Cerebellar nuclear complex (tissue), 1 donor: ENCODE results near the gene SYNCRIP.
"Not testable (repeated sequence)": the region's sequence is repeated elsewhere in the genome, so short reads cannot be mapped to it uniquely, and the experiment has no call there.

Experiments used
- DNase-seq, 2 experiments: peaks; one replicate each; lab custom pipeline; 2025; lab: John Stamatoyannopoulos, UW

SYNCRIP gene

GRCh38 chr6:85669735-85670194, 27.1 kb upstream of the SYNCRIP start:
- DNase-seq: no peak

DNA sequence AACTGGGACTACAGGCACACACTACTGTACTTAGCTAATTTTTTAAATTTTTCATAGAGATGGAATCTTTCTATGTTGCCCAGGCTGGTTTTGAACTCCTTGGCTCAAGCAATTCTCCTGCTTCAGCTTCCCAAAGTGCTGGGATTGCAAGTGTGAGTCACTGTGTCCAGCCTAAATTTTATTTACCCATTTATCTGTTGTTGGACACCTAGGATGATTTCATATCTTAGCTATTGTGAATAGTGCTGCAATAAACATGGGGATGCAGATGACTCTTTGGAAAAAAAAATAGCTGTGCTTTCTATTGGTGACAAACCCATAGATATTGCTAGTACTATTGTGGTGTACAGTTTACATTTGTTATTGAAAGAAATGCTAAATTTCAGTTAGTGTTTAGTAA, 19.6 kb upstream of the SYNCRIP start:
- no peak for DNase-seq

DNA sequence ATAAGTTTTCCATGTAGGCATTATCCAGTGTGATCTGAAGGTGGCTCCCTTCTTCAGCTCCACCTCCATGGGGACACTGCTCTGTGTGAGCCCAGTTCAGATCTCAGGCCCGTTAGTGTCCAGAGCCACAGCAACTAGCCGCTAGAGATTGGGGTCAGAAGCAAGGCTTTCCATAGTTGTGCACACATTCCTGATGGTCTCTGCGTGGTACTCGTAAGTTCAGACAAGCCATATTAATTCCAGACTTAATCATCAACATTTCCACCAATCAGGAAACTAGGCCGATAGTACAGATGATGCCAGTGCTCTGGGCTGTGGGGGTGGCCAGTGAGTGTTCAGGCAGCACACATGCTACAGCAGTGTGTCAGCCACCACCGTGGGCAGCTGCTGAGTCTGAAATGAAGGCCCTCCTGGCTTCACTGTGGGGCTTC, 17.5 kb upstream of the SYNCRIP start:
- DNase-seq: no peak

DNA sequence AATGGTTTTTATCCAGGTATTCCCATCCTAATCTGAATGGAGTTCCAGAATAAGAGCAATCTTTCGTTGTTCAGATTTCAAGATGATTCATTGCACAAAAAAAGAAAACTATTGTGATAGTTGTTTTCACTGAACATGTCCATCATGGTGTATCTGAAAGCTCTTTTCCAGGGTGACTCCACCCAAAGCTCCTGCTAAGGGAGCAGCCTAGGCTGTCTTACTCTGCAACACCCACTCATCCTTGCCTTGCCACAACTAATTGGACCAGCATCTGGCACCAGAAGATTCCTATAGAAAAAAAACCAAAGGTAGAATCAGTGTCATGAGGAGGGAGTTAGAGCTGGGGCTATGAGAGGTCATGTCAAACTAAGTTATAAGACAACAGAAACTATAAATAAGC, 7.9 kb upstream of the SYNCRIP start:
- no peak for DNase-seq

DNA sequence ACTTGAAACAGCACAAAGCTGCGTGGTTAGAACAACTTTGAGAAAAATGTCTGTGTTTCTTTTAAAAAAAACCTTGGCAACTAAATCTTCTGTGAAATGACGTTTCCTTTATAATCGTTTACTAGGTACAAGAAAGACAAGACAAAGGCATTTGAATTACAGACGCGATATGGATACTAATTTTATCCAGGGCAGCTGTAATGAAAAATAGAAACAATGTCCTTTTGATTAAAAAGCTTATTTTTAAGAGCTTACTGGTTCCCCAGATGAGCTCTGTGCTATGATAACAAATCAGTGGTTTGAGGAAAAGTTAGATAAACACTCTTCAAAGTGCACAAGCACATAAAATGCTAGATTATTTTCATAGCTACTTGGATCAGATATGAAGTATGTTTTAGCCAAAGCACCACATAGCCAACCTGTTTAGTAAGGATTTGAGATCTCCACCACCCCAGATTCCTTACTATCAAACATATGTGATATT, 1.6 kb upstream of the SYNCRIP start:
- no peak for DNase-seq

DNA sequence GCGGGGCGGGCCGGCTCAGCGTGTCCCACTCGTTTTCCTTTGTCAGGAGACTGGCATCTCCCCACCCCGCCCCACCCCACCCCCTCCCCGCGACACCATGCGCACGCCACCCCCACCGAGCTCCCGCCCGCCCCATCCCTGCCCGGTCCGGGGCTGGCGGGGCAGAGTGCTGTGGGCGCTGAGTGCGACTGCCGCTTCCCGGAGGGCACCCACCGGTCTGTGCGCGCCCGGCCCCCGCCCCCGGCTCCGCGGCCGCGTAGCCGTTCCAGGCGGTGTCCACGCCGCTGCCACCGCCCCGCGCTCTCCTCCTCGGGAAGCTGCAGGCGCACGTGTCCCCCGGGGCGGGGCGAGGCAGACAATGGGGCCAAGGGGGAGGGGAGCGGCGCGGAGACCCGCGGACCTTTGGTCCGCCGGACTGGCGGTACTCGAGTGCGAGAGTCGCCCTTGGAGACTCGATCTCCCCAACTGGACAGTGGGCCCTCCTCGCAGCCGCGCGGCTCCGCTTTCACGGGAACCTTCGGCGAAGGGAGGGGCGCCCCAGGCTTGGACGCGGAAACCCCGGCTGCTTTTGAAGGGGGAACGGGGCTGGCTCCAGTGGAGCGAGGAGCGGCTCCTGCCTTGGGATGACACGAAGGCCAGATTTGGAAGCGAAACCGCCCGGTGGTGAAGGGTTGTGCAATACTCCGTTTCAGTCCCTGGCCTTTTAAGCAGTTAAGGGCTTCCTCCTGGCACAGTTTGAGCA, 1.0 kb upstream of the SYNCRIP start:
- DNase-seq: no peak

- DNase-seq: no peak
Measured at GRCh38 chr6:85641897-85642773, 551 bp downstream of the SYNCRIP start.

GRCh38 chr6:85641522-85641896, 1.2 kb downstream of the SYNCRIP start:
- DNase-seq: no peak

DNA sequence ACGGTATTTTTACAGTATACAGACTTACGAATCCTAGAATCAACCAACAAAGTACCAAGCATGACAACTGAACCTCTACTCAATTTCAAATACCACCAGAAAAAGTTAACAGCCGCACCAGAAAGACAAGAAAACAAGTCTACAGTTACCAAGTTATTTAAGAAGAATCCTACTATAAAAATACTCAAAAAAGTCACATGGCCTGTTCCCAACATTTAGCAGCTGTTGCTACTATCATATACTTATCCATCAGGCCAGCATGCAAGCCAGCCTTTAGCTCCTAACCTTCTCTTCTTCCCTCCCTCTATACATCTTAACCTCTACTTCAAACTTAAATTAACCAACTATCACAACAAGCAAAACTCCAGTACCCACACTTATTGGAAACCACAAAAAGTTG, 1.9 kb downstream of the SYNCRIP start:
- no peak for DNase-seq

- DNase-seq: no peak
Measured at GRCh38 chr6:85637579-85637978, 5.1 kb downstream of the SYNCRIP start.

DNA sequence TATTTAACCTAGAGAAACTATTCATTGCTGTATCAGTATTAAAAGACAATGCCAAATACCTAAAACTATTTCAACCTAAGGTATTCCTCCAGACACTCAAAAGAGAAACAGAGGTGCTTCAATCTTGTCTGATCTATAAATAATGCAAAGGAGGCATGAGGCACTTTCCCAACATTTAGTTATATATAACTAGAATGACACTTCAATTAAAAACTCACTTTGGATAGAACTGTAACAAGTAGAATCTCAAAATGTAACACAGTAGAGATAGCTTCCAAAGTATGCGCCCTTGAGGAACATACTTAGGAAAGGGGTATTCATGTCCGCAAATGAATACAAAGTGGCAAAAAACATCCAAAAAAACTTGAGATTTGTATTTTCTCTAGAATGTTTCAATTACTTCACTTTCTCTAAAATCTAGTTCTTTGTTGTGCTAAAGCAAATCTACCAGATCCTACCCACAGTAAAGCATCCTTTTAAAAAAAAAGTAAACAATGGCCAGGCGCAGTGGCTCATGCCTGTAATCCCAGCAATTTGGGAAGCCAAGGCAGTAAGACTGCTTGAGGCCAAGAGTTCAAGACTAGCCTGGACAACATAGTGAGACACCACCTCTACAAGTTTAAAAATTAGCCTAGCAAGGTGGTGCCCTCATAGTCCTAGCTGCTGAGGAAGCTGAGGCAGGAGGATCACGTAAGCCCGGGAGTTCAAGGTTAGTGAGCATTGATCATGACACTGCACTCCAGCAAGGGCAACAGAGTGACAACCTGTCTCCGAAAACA, 10.3 kb downstream of the SYNCRIP start:
- no peak for DNase-seq

- DNase-seq: not testable (repeated sequence)
Measured at GRCh38 chr6:85631117-85631516, 11.6 kb downstream of the SYNCRIP start.

DNA sequence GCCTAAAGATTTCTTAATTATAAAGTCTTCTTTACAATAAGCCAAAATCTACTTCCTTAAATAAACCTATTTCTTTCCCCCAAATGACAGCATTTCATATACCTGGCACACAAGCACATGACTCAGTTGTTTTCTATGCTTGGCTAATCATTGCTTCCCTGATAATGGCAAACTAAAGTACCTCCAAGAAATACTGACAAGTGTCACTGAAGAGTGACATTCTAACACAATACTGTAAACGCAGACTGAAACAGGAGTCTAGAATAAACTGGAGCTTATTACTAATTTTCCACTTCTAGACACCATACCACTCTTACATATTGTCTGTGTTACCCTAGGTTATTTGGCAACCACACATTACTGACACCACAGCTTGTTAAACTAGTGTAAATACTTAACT, 14.3 kb downstream of the SYNCRIP start:
- DNase-seq: no peak

DNA sequence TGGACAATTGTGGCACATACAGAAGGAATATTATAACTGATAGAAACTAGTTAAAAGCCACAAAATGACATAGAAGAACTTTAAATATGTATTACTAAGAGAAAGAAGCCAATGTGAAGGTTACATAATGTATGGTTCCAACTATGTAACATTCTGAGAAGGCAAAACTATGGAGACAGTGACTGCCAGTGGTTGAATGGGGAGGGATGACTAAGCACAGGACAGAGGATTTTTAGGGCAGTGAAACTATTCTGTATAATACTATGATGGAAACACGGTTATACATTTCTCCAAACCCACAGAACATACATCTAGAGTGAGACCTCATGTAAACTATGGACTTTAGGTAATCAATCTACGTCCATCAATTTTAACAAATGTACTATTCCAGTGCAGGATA, 22.4 kb downstream of the SYNCRIP start:
- DNase-seq: no peak

DNA sequence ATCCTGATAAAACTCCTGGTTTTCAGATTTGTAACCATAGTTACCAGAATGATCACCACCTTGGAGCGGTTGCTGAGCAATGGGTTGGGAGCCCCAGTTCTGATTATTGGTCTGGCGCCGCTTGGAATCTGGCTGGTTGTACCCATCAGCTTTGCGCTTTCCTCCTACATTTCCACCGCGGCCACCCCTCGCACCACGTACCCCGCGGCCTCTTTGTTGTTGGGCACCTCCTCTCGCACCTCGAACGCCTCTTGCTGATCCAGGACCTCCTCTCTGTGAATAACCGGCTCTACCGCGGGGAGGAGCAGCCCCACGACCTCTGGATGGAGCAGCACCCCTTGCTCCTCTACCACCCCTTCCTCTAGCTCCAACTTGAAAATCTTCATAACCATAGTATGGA, 27.9 kb downstream of the SYNCRIP start:
- DNase-seq: no peak

GRCh38 chr6:85612690-85613474, 29.8 kb downstream of the SYNCRIP start:
- DNase-seq: no peak

DNA sequence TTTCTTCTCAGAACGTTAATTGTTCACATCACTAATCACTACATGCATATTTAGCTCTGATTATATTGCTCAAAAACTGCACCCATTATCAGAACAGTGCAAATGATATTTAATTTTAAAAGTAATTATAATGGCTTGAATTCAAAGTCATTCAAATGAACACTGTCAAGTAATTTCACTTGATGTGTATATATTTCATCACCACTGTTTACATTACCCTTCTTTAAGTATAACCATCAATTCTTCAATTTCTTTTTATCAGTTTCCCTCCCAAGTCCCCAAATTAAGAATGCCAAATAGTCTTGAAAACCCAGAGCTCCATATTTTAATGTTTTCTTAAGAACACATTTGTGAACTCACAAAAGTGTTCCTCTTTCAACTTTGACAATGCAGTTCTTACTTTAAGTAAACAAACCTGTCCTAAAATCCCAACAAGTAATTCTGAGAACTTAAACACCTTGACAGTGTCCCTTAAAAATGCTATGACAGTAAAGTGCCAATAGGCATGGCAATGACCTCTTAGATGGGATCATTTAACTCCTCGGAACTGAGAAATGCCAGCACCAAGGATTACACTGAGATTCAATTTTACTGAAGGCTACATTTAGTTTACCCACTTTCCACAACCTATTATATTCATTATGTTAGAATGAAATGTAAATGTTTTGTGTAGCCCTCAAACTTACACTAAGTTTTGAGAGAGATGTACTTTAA, 32.3 kb downstream of the SYNCRIP start:
- DNase-seq: no peak

DNA sequence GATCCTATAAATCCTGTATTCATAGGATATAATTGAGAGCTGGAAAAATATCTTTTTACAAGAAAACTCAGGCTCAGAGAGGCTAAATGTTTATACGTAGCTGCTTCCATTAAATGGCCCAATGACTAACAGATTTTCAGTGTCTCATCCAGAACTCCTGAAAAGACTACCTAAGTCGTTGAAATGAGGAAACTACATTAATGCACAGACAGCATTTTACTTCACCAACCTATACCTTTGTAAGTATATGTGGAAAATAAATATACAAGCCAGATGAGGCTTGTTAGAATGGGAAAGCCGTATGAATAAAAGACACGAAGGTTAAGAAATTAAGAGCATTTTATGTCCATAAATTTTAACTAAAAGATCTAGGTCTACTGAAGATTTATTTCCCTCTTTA, 40.6 kb downstream of the SYNCRIP start:
- no peak for DNase-seq

GRCh38 chr6:85600713-85601313, 41.9 kb downstream of the SYNCRIP start:
- no peak for DNase-seq

- no peak for DNase-seq
Measured at GRCh38 chr6:85594197-85594930, 48.3 kb downstream of the SYNCRIP start.
